Small intestine (tissue), 7 donors: ENCODE measurements around the gene PCLO. TPM values are rescaled to one million over a fixed set of nuclear protein-coding genes. Genes with fewer than 3 reads are reported as not detected.
A peak's percentile ranks its signal among the peaks of the same experiment; 100 is the strongest.

Experiments
- DNase-seq, 2 donors: peaks; one replicate each; pipeline versions ENCODE4 v3.0.0 to v3.0.0-alpha.2; 2013
- FAIRE-seq: peaks from 2 replicates; lab custom pipeline; 2012; peaks lifted over from hg19 to GRCh38; lab: Jason Lieb, UNC
- H3K27ac ChIP-seq, 3 donors: one replicate each; pipeline ENCODE4 v1.5.1; 2013; ENCODE audit warnings: low read length in 2 of 3, mild to moderate bottlenecking in 2 of 3, control low read depth in 1 of 3, inconsistent platforms in 1 of 3, low read depth in 1 of 3, moderate library complexity in 1 of 3
- H3K27me3 ChIP-seq, 3 donors: one replicate each; pipeline ENCODE4 v1.6.1; 2013; ENCODE audit warnings: low read length in 3 of 3, inconsistent platforms in 1 of 3; ENCODE audit not compliant: control insufficient read depth in 3 of 3, insufficient read depth in 3 of 3
- H3K36me3 ChIP-seq, 3 donors: one replicate each; pipeline ENCODE4 v1.6.1; 2013; ENCODE audit warnings: low read length in 3 of 3, inconsistent platforms in 1 of 3, low read depth in 1 of 3, mild to moderate bottlenecking in 1 of 3, moderate library complexity in 1 of 3; ENCODE audit not compliant: control insufficient read depth in 3 of 3, insufficient read depth in 2 of 3
- H3K4me1 ChIP-seq, 3 donors: one replicate each; pipeline ENCODE4 v1.6.1; 2013; ENCODE audit warnings: low read length in 2 of 3, inconsistent platforms in 1 of 3, low read depth in 1 of 3, mild to moderate bottlenecking in 1 of 3, moderate library complexity in 1 of 3; ENCODE audit not compliant: control insufficient read depth in 3 of 3, insufficient read depth in 2 of 3
- H3K4me3 ChIP-seq, 3 donors: one replicate each; pipeline ENCODE4 v1.5.1; 2013; ENCODE audit warnings: low read length in 3 of 3, control low read depth in 1 of 3, inconsistent platforms in 1 of 3, low read depth in 1 of 3, mild to moderate bottlenecking in 1 of 3, moderate library complexity in 1 of 3
- H3K9me3 ChIP-seq, 2 donors: one replicate each; pipeline ENCODE4 v1.6.1; 2013; ENCODE audit warnings: low read depth in 1 of 2, low read length in 1 of 2; ENCODE audit not compliant: control insufficient read depth in 2 of 2, insufficient read depth in 1 of 2
- WGBS, 3 donors: extraction: QIAGEN DNeasy Blood & Tissue Kit; methylation state at CpG; one replicate each; pipeline ENCODE4 v1.1.7; 2013; 5-methylcytosine and 5-hydroxymethylcytosine counted together
- polyA plus RNA-seq, 4 donors: library from polyadenylated mRNA; stranded (reverse) in 3 of 4; unstranded in 1 of 4; fragments of 200-250 nt in 3 of 4; fragments of 120-200 nt in 1 of 4; gene quantifications; one replicate each; pipeline versions ENCODE4 v1.2.1 to v1.2.3, GENCODE V29; 2013
- donor health status: healthy with polysubstance abuse.
- donor health status: control.
- donor health status: control.
- donor health status: Bipolar disorder and iron deficiency.
- donor health status: healthy.

PCLO gene
- polyA plus RNA-seq, 4 donors, result 2.2 to 7.7 (median 3.0) TPM

DNA sequence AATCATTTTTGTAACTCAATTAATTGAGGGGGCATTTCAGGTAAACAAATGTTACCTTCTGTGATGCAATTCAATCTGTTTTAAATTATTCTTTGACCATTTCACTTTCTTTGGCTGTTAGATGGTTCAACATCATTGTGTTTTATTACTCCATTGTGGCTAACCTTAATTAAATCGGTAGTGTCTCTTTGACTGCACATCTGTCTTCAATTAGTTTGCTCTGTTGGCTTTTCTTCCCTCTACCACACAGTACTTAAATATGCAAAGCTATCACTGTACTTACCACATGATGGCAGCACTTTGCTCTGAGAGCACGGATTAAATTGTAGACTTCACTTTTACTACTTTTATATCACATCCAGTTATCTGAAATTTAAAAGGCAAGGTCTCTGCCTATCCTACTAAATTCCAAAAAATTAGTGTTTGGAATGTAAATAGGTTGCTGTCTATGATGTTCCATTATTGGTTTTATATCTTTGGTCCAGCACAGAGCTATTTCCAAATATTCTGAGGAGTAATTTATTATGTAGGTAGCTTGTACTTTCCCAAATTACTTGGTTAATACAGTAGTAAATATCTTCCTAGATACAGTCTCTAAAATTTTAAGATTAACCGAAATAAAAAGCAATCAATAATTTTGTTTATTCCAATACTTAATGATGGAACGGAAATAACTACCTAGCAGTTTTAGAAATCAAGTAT is 352.0 kb downstream of the PCLO start:
- 29 to 31% (median 31%) methylated on average over 4 of the region's 4 CpGs for WGBS, 3 donors
- Histone ChIP-seq H3K36me3 (no peaks in the 10 kb centered on the region), H3K4me3 (no peak overlapping the region), H3K27me3 (no peaks in the 10 kb centered on the region), H3K4me1 (no peaks in the 10 kb centered on the region), H3K9me3 (no peaks in the 10 kb centered on the region), H3K27ac (no peak overlapping the region)
- FAIRE-seq (no peak), DNase-seq (peak; percentile 45 to 57)

DNA sequence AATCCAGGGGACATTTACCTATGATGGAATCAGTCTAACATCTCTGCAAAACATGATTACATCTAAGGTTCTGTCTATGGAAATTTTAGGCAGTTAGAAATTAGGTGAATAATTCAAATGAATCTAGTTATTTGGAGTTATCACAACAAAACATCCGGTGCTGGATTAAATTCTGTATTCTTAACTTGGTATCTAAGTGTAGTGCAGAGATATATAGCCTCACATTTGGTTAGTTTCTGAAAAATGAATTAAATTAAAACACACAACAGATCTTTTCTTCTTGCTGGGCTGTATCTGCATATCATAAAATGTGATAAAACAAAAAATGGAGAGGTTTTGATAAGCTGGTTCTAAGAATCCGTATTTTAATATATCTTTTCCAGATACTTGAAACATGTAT is 354.1 kb downstream of the PCLO start:
- FAIRE-seq, result no peak
- Histone ChIP-seq H3K9me3 (no peaks in the 10 kb centered on the region), H3K4me1 (no peaks in the 10 kb centered on the region), H3K36me3 (no peaks in the 10 kb centered on the region), H3K27ac (no peak overlapping the region), H3K27me3 (no peaks in the 10 kb centered on the region), H3K4me3 (no peak overlapping the region)
- 53 to 82% (median 54%) methylated on average over 2 of the region's 2 CpGs for WGBS, 3 donors
- DNase-seq, result no peak

DNA sequence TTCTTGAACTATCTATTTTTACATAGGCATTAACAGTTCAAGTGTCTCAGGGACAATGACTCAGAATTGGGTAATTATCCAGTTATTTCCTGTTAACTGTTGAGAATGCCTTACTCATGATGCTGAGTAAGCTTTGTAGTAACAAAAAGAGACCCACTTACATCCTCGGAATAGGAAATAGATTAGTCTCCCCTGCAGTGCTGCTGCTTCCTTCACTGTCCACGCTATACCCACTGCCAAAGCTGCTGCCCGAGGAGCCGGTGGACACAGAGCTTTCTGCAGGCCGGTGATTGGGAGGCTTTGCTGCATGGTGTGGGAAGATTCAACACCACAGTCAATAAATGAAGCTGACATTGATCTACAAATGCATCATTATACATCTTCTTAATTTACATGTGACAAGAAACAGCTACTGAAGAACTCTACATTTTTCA is 357.1 kb downstream of the PCLO start:
- no peaks in the 10 kb centered on the region for H3K27me3 ChIP-seq
- no peaks in the 10 kb centered on the region for H3K4me1 ChIP-seq
- FAIRE-seq (no peak), DNase-seq (no peak)
- H3K27ac ChIP-seq, result no peak overlapping the region
- H3K4me3 ChIP-seq, result no peak overlapping the region
- no peaks in the 10 kb centered on the region for H3K9me3 ChIP-seq
- 60 to 73% (median 66%) methylated on average over 5 of the region's 5 CpGs for WGBS, 3 donors
- H3K36me3 ChIP-seq, result no peaks in the 10 kb centered on the region

DNA sequence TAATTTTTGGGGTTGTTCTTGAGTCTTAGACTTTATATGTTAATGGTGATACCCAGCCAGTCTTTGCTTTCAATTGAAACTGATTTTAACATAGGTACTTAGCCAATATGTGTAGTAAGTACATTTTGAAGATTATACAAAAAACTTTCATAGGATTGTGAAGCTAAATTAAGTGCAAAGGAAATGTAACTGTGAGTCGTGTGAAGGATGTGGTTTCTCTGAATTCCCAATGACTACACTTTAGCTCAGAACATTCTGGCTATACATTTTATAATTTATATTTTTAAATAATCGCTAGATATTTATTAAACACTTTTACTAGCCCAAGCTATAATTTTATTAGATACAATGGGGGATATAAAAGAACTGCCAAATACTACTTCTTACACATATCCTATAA is 359.3 kb downstream of the PCLO start:
- WGBS, 3 donors, result 67 to 77% (median 73%) methylated on average over 2 of the region's 2 CpGs
- H3K27ac ChIP-seq, result no peak overlapping the region
- DNase-seq (no peak), FAIRE-seq (no peak)
- no peaks in the 10 kb centered on the region for H3K9me3 ChIP-seq
- no peak overlapping the region for H3K4me3 ChIP-seq
- no peaks in the 10 kb centered on the region for H3K4me1 ChIP-seq
- no peaks in the 10 kb centered on the region for H3K36me3 ChIP-seq
- no peaks in the 10 kb centered on the region for H3K27me3 ChIP-seq

DNA sequence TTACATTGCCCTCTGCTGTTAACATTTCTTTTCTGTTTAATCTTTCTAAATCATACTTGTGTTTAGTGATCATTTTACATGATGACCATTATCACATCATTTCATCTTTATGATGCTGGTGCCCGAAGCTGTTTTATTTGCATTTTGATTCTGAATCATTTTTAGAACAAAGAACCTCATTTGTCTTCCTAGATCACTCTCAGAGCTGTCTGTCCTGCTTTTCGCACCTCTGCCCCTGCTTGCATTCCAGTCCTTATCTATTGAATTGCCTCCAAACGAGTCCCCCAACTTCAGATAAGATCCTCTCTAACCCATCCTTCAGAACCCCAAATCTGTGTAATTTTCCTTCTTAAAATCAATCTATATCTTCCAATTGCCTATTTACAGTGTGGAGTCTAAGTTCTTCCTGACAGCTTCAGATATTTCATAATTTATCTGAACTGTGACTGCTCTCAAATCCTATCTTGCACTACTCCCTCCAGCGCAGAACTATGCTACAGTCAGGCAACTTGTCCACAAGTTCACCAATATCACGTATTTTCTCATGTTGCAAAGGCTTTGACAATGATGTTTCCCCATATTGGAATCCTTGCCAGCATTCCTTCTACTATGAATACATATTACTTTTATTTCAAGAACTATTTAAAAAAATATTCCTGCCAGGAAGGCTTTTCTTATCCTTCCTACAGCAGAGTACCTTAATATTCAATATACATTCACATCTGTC is 372.6 kb downstream of the PCLO start:
- no peak overlapping the region for H3K27ac ChIP-seq
- FAIRE-seq (no peak), DNase-seq (no peak)
- no peaks in the 10 kb centered on the region for H3K36me3 ChIP-seq
- 24 to 39% (median 29%) methylated on average over 5 of the region's 5 CpGs for WGBS, 3 donors
- no peak overlapping the region for H3K4me3 ChIP-seq
- no peaks in the 10 kb centered on the region for H3K27me3 ChIP-seq
- H3K9me3 ChIP-seq, result no peaks in the 10 kb centered on the region
- H3K4me1 ChIP-seq, result no peaks in the 10 kb centered on the region

DNA sequence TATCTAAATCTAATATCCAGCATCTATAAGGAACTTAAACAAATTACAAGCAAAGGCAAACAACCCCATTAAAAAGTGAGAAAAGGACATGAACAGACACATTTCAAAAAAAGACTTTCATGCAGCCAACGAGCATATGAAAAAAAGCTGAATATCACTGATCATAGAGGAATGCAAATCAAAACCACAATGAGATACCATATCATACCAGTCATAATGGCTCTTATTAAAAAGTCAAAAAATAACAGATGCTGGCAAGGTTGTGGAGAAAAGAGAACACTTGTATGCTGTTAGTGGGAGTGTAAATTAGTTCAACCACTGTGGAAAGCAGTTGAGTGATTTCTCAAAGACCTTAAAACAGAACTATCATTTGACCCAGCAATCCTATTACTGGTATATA is 384.7 kb downstream of the PCLO start:
- 38 to 66% (median 54%) methylated on average over 1 of the region's 1 CpG for WGBS, 3 donors
- Histone ChIP-seq H3K27ac (no peak overlapping the region), H3K36me3 (no peaks in the 10 kb centered on the region), H3K27me3 (no peaks in the 10 kb centered on the region), H3K4me3 (no peak overlapping the region), H3K4me1 (no peaks in the 10 kb centered on the region), H3K9me3 (no peaks in the 10 kb centered on the region)
- FAIRE-seq (no peak), DNase-seq (no peak)

DNA sequence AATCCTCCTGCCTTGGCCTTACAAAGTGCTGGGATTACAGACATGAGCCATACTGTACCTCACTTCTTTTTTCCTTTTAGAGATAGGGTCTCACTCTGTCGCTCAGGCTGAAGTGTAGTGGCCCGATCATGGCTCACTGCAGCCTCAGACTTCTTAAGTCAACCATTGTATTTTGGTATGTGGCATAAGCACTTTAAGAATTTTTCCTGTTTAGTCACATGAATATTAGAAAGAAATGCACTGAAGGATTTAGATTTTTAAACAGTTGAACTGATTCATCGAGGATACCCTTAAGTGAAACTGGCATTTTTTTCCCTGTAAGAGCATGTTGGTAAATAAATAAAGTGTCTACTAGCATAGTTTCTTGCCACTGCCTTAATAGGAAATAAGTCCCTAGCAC is 399.8 kb downstream of the PCLO start:
- no peaks in the 10 kb centered on the region for H3K36me3 ChIP-seq
- FAIRE-seq (no peak), DNase-seq (no peak)
- H3K9me3 ChIP-seq, result no peaks in the 10 kb centered on the region
- H3K27ac ChIP-seq, result no peak overlapping the region
- no peaks in the 10 kb centered on the region for H3K27me3 ChIP-seq
- 85 to 92% (median 87%) methylated on average over 3 of the region's 3 CpGs for WGBS, 3 donors
- H3K4me3 ChIP-seq, result no peak overlapping the region
- no peaks in the 10 kb centered on the region for H3K4me1 ChIP-seq

DNA sequence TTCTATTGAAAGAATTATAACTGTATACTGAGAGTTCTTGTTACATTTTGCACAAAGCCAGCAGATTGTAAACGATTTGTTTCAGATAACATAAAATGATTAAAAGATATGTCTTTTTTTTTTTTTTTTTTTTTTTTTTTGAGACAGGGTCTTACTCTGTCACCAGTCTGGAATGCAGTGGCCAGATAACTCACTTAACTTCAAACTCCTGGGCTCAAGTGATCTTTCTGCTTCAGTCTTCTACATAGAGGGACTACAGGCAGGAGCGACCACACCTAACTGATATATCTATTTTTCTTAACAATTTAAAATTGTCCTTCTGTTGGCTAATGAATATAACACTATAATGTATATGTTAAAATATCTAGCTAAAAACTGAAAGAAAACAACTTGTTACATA is 401.9 kb downstream of the PCLO start:
- Histone ChIP-seq H3K4me1 (no peaks in the 10 kb centered on the region), H3K27me3 (no peaks in the 10 kb centered on the region), H3K36me3 (no peaks in the 10 kb centered on the region), H3K4me3 (no peak overlapping the region), H3K27ac (no peak overlapping the region), H3K9me3 (no peaks in the 10 kb centered on the region)
- 48 to 70% (median 54%) methylated on average over 2 of the region's 2 CpGs for WGBS, 3 donors
- DNase-seq, result no peak
- no peak for FAIRE-seq
